Measurements from ENCODE around the gene CENPS.

Gene CENPS

GRCh38 chr1:10386761-10387676 is 43.2 kb upstream of the CENPS start:
- no peaks in the 10 kb centered on the region for H3K79me2 ChIP-seq
- H3K27me3 ChIP-seq (ENCODE audit: control insufficient read depth, insufficient read depth, low read length) = no peaks in the 10 kb centered on the region
- H3K4me3 ChIP-seq (ENCODE audit: low read depth, low read length) = no peak overlapping the region
- H2AFZ ChIP-seq = no peak overlapping the region
- no peak for TF ChIP-seq CTCF (IDR thresholded peaks at IDR 0.05)
- no peaks in the 10 kb centered on the region for H3K4me1 ChIP-seq
- no peaks in the 10 kb centered on the region for H3K36me3 ChIP-seq (ENCODE audit: control insufficient read depth, insufficient read depth, low read length)
- H3K9me3 ChIP-seq (ENCODE audit: control insufficient read depth, low read length) = no peaks in the 10 kb centered on the region
- no peak overlapping the region for H3K9ac ChIP-seq
- peak overlapping the region; percentile 7 for H3K4me2 ChIP-seq (ENCODE audit: low read length)
- H3K27ac ChIP-seq = no peak overlapping the region

GRCh38 chr1:10387677-10388386 is 42.4 kb upstream of the CENPS start:
- no peaks in the 10 kb centered on the region for H3K9me3 ChIP-seq (ENCODE audit: control insufficient read depth, low read length)
- no peaks in the 10 kb centered on the region for H3K4me1 ChIP-seq
- TF ChIP-seq CTCF (IDR thresholded peaks at IDR 0.05) = no peak
- H2AFZ ChIP-seq = no peak overlapping the region
- H3K36me3 ChIP-seq (ENCODE audit: control insufficient read depth, insufficient read depth, low read length) = no peaks in the 10 kb centered on the region
- no peaks in the 10 kb centered on the region for H3K27me3 ChIP-seq (ENCODE audit: control insufficient read depth, insufficient read depth, low read length)
- no peak overlapping the region for H3K4me3 ChIP-seq (ENCODE audit: low read depth, low read length)
- H3K9ac ChIP-seq = no peak overlapping the region
- peak overlapping the region; percentile 7 for H3K4me2 ChIP-seq (ENCODE audit: low read length)
- H3K79me2 ChIP-seq = no peaks in the 10 kb centered on the region
- no peak overlapping the region for H3K27ac ChIP-seq

- no peaks in the 10 kb centered on the region for H3K79me2 ChIP-seq
- H3K27me3 ChIP-seq (ENCODE audit: control insufficient read depth, insufficient read depth, low read length) = no peaks in the 10 kb centered on the region
- H3K4me2 ChIP-seq (ENCODE audit: low read length) = no peak overlapping the region
- no peaks in the 10 kb centered on the region for H3K4me1 ChIP-seq
- no peak overlapping the region for H3K9ac ChIP-seq
- H3K36me3 ChIP-seq (ENCODE audit: control insufficient read depth, insufficient read depth, low read length) = no peaks in the 10 kb centered on the region
- no peaks in the 10 kb centered on the region for H3K9me3 ChIP-seq (ENCODE audit: control insufficient read depth, low read length)
- no peak overlapping the region for H3K27ac ChIP-seq
- TF ChIP-seq CTCF (IDR thresholded peaks at IDR 0.05) = no peak
- H3K4me3 ChIP-seq (ENCODE audit: low read depth, low read length) = no peak overlapping the region
- H2AFZ ChIP-seq = no peak overlapping the region
These were observed 41.9 kb upstream of the CENPS start for GRCh38 chr1:10388387-10388715.

GRCh38 chr1:10389271-10389973 is 40.8 kb upstream of the CENPS start:
- Histone ChIP-seq H3K4me3 (ENCODE audit: low read depth, low read length) (no peak overlapping the region), H3K36me3 (ENCODE audit: control insufficient read depth, insufficient read depth, low read length) (no peaks in the 10 kb centered on the region), H3K27me3 (ENCODE audit: control insufficient read depth, insufficient read depth, low read length) (no peaks in the 10 kb centered on the region), H3K9me3 (ENCODE audit: control insufficient read depth, low read length) (no peaks in the 10 kb centered on the region), H3K27ac (no peak overlapping the region), H2AFZ (no peak overlapping the region), H3K9ac (no peak overlapping the region), H3K4me1 (no peaks in the 10 kb centered on the region), H3K79me2 (no peaks in the 10 kb centered on the region), H3K4me2 (ENCODE audit: low read length) (no peak overlapping the region)
- TF ChIP-seq CTCF (IDR thresholded peaks at IDR 0.05) = no peak

Data from parathyroid adenoma (tissue), 2 donors.